CD8-positive, alpha-beta memory T cell (primary cell): ENCODE data around the gene PSORS1C2. TPM values are rescaled to one million over a fixed set of nuclear protein-coding genes. Genes with fewer than 3 reads are reported as not detected.

ENCODE experiments used
- CTCF ChIA-PET: fragments of 350-600 bp; sonication (Branson Sonifier 250); formaldehyde crosslinking; loops from one replicate; lab custom pipeline; 2021; ENCODE audit warnings: antibody characterized with exemption; lab: Charles Lee
- POLR2A ChIA-PET: fragments of 350-600 bp; sonication (Branson Sonifier 250); formaldehyde crosslinking; loops from one replicate; lab custom pipeline; 2021; ENCODE audit warnings: antibody characterized with exemption; lab: Charles Lee
- DNase-seq, 5 donors: peaks; one replicate each; pipeline versions ENCODE4 v3.0.0 to v3.0.0-alpha.2; 2020 to 2022; ENCODE audit warnings: mixed read lengths in 1 of 5
- H3K27ac ChIP-seq: one replicate; pipeline ENCODE4 v1.7.0; 2013; ENCODE audit warnings: low read depth, mild to moderate bottlenecking, low read length, moderate library complexity
- H3K27me3 ChIP-seq: 2 replicates; pipeline ENCODE4 v1.7.0; 2013; ENCODE audit warnings: low read length, mild to moderate bottlenecking; ENCODE audit not compliant: insufficient read depth, poor library complexity, severe bottlenecking
- H3K36me3 ChIP-seq: 2 replicates; pipeline ENCODE4 v1.7.0; 2013; ENCODE audit warnings: mild to moderate bottlenecking, low read length, moderate library complexity; ENCODE audit not compliant: insufficient read depth
- H3K4me1 ChIP-seq: 2 replicates; pipeline ENCODE4 v1.7.0; 2013; ENCODE audit warnings: mild to moderate bottlenecking, low read length, moderate library complexity; ENCODE audit not compliant: insufficient read depth
- H3K4me3 ChIP-seq: 2 replicates; pipeline ENCODE4 v1.7.0; 2013; ENCODE audit warnings: mild to moderate bottlenecking, low read length
- H3K9me3 ChIP-seq: 2 replicates; pipeline ENCODE4 v1.7.0; 2013; ENCODE audit warnings: mild to moderate bottlenecking, low read length
- H3K27ac Mint-ChIP-seq, 8 donors: one replicate each; pipeline ENCODE4 v1.8.0; 2020 to 2021; ENCODE audit warnings: mixed read lengths in 8 of 8, mild to moderate bottlenecking in 6 of 8, inconsistent platforms in 3 of 8, moderate library complexity in 3 of 8
- H3K27me3 Mint-ChIP-seq, 2 donors: one replicate each; pipeline ENCODE4 v1.8.0; 2020 to 2021; ENCODE audit warnings: mixed read lengths in 2 of 2, mild to moderate bottlenecking in 1 of 2, moderate library complexity in 1 of 2
- H3K36me3 Mint-ChIP-seq, 3 donors: one replicate each; pipeline ENCODE4 v1.8.0; 2020 to 2021; ENCODE audit warnings: mixed read lengths in 3 of 3, inconsistent platforms in 1 of 3, mild to moderate bottlenecking in 1 of 3
- H3K4me1 Mint-ChIP-seq, 3 donors: one replicate each; pipeline ENCODE4 v1.8.0; 2020 to 2021; ENCODE audit warnings: mixed read lengths in 3 of 3, inconsistent platforms in 1 of 3, mild to moderate bottlenecking in 1 of 3
- H3K4me3 Mint-ChIP-seq, 7 donors: one replicate each; pipeline ENCODE4 v1.8.0; 2020 to 2021; ENCODE audit warnings: mixed read lengths in 7 of 7, mild to moderate bottlenecking in 6 of 7, moderate library complexity in 4 of 7, inconsistent platforms in 2 of 7
- H3K9me3 Mint-ChIP-seq, 5 donors: one replicate each; pipeline ENCODE4 v1.8.0; 2020 to 2022; ENCODE audit warnings: mixed read lengths in 5 of 5, mild to moderate bottlenecking in 3 of 5, moderate library complexity in 2 of 5, inconsistent platforms in 1 of 5
- polyA plus RNA-seq: library from polyadenylated mRNA; unstranded; fragments of 300-500 nt; fragmentation: Illumina TruSeq; gene quantifications from one replicate; pipeline ENCODE4 v1.2.3, GENCODE V29; 2021
- total RNA-seq, 2 experiments: library from RNA; stranded (reverse); gene quantifications; one replicate each; pipeline ENCODE4 v1.2.3, GENCODE V29; 2021

Gene PSORS1C2
- total and polyA plus RNA-seq, 3 experiments from 2014 or later, result not detected

- Mint-ChIP-seq H3K4me3 (no peak overlapping the region), H3K27ac (no peak overlapping the region), H3K27me3 (peaks cover 5 to 7% of the 10 kb centered on the region in 2 donors), H3K36me3 (no peaks in the 10 kb centered on the region), H3K4me1 (peaks cover 6 to 7% (median 6%) of the 10 kb centered on the region in 3 donors), H3K9me3 (no peaks in the 10 kb centered on the region)
- H3K4me1 ChIP-seq, result no peaks in the 10 kb centered on the region
- no peaks in the 10 kb centered on the region for H3K9me3 ChIP-seq
- CTCF ChIA-PET, result interaction anchor here (2.3 to 13.1 kb wide), 2 partner anchors 62 to 237 kb away, joined by 5 to 80 read pairs; no protein-coding TSS in a partner anchor
- H3K4me3 ChIP-seq, result no peak overlapping the region
- no peak for DNase-seq
- peaks cover 4% of the 10 kb centered on the region for H3K27me3 ChIP-seq
- POLR2A ChIA-PET, result interaction anchor here (0.7 kb wide), 1 partner anchor 28 kb away, joined by 3 read pairs; no protein-coding TSS in a partner anchor
- H3K36me3 ChIP-seq, result no peaks in the 10 kb centered on the region
- no peak overlapping the region for H3K27ac ChIP-seq
Measured at GRCh38 chr6:31130751-31131150, 8.1 kb downstream of the PSORS1C2 start.

GRCh38 chr6:31129130-31129529 lies 9.7 kb downstream of the PSORS1C2 start:
- no peaks in the 10 kb centered on the region for H3K36me3 Mint-ChIP-seq
- Histone ChIP-seq H3K27ac (no peak overlapping the region), H3K27me3 (peaks cover 4% of the 10 kb centered on the region), H3K4me1 (no peaks in the 10 kb centered on the region), H3K36me3 (no peaks in the 10 kb centered on the region), H3K4me3 (no peak overlapping the region), H3K9me3 (no peaks in the 10 kb centered on the region)
- no peak overlapping the region for H3K27ac Mint-ChIP-seq
- no peak overlapping the region for H3K4me3 Mint-ChIP-seq
- peaks cover 6 to 7% (median 6%) of the 10 kb centered on the region in 3 donors for H3K4me1 Mint-ChIP-seq
- CTCF ChIA-PET, result interaction anchor here (0.9 to 2.3 kb wide), 9 partner anchors 9 to 216 kb away, joined by 3 to 10 read pairs (median 4); partner anchors contain the start of genes PSORS1C1, PSORS1C2 and VARS2
- no peak for DNase-seq
- POLR2A ChIA-PET, result no interaction called here
- H3K9me3 Mint-ChIP-seq, result no peaks in the 10 kb centered on the region
- H3K27me3 Mint-ChIP-seq, result peaks cover 5 to 7% of the 10 kb centered on the region in 2 donors

GRCh38 chr6:31128093-31128676 lies 10.7 kb downstream of the PSORS1C2 start:
- no peaks in the 10 kb centered on the region for H3K9me3 Mint-ChIP-seq
- H3K4me3 Mint-ChIP-seq, result no peak overlapping the region
- H3K27me3 Mint-ChIP-seq, result peaks cover 5 to 9% of the 10 kb centered on the region in 2 donors
- no peak overlapping the region for H3K27ac ChIP-seq
- no peaks in the 10 kb centered on the region for H3K36me3 Mint-ChIP-seq
- peaks cover 4% of the 10 kb centered on the region for H3K27me3 ChIP-seq
- no peak overlapping the region for H3K4me3 ChIP-seq
- H3K4me1 ChIP-seq, result no peaks in the 10 kb centered on the region
- DNase-seq, result peak; percentile 42 to 79 (median 62)
- POLR2A ChIA-PET, result no interaction called here
- H3K27ac Mint-ChIP-seq, result peak overlapping the region in 3 of 8 donors; percentile 35 to 80 (median 48)
- H3K4me1 Mint-ChIP-seq, result peaks cover 6 to 7% (median 6%) of the 10 kb centered on the region in 3 donors
- no peaks in the 10 kb centered on the region for H3K9me3 ChIP-seq
- H3K36me3 ChIP-seq, result no peaks in the 10 kb centered on the region
- CTCF ChIA-PET, result interaction anchor here (0.8 to 2.1 kb wide), 10 partner anchors 9 to 215 kb away, joined by 3 to 10 read pairs (median 4); partner anchors contain the start of genes C6orf15, PSORS1C1, PSORS1C2 and VARS2

DNA sequence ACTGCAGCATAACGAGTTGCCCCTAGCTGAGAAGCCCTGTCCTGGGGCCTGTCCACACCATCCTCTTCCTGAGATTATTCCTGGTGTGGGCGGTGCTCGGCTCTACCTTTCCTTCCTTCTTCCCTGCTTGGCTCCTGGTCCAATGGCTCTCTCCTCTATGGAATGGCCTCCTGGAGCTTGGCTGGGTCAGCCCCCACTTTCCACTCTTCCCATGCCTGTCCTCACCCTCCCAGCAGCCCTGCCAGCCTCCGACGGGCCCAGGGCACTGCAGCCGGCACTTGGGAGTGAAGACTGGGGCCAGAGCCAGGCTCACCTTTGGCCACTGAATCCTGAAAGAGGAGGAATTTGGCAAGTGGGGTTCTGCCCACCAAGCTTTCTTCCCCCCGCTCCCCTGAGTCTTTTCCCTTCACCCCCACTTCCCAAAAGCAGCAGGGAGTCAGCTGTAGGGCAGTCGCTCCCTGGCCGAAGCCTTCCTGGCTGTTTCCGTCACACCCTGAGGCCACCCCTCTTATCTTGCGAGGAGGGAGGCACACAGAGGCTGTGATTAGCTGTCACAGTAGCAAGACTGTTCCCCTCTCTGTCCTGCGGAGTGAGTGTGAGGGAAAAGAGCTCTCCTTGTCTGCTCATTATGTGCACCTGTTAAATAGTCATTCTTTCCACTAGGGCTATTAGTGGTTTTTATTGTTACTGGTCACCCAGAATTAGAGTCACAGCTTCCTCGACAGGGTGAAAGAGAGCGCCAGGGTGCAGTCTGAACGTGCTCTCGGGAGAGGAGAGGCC lies 12.3 kb downstream of the PSORS1C2 start:
- H3K4me1 ChIP-seq, result no peaks in the 10 kb centered on the region
- no peaks in the 10 kb centered on the region for H3K9me3 Mint-ChIP-seq
- peaks cover under 1% of the 10 kb centered on the region for H3K27me3 ChIP-seq
- peaks cover 6 to 7% (median 6%) of the 10 kb centered on the region in 3 donors for H3K4me1 Mint-ChIP-seq
- H3K27ac Mint-ChIP-seq, result no peak overlapping the region
- no peak overlapping the region for H3K4me3 ChIP-seq
- no peaks in the 10 kb centered on the region for H3K36me3 Mint-ChIP-seq
- no peaks in the 10 kb centered on the region for H3K36me3 ChIP-seq
- no peak overlapping the region for H3K27ac ChIP-seq
- ChIA-PET CTCF (interaction anchor here (0.9 to 2.5 kb wide), 11 partner anchors 10 to 336 kb away, joined by 3 to 9 read pairs (median 3); partner anchors contain the start of gene C6orf15), POLR2A (interaction anchor here (0.6 kb wide), 1 partner anchor 364 kb away, joined by 5 read pairs; no protein-coding TSS in a partner anchor)
- H3K27me3 Mint-ChIP-seq, result peaks cover 5 to 9% of the 10 kb centered on the region in 2 donors
- H3K9me3 ChIP-seq, result no peaks in the 10 kb centered on the region
- H3K4me3 Mint-ChIP-seq, result no peak overlapping the region
- no peak for DNase-seq

DNA sequence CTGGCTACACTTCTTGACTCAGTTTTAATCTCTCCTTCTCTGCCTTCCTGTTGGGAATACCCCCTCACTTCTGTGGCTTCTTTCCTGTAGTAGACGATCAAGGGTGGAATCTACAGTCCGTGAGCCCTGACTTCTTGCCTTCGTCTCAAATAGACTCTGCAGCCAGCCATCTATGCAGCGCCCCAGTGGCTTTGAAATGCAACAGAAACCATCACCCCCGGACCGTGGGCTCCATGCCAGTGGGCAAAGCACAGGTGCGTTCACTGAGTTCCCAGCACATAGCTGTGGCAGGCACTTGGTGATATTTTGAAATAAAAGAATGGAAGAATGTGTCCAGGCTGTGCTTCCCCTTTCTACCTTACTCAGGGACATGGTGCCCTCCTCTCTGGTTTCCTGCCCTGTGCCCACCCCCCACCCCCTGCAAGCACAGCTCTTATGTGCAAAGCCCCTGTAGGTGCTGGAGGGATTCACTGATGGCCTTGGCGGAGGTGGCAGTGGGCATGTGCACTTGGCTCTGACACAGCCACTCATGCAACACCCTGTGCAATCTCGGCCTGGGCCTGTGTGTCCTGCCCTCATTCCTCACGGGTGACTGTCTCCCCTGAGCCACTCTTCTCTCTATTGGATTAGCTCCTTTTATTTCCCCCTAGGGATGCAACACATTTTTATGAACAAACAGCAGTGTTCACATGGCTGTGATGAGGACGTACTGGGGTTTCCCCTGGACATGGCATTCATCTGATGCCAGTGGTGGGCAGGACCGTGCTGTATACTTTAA lies 13.1 kb downstream of the PSORS1C2 start:
- H3K27me3 Mint-ChIP-seq, result peaks cover 5 to 7% of the 10 kb centered on the region in 2 donors

GRCh38 chr6:31125162-31125561 lies 13.7 kb downstream of the PSORS1C2 start:
- no peaks in the 10 kb centered on the region for H3K36me3 ChIP-seq
- POLR2A ChIA-PET, result no interaction called here
- Mint-ChIP-seq H3K4me3 (no peak overlapping the region), H3K36me3 (no peaks in the 10 kb centered on the region), H3K9me3 (no peaks in the 10 kb centered on the region), H3K4me1 (peaks cover 6 to 7% (median 6%) of the 10 kb centered on the region in 3 donors), H3K27ac (no peak overlapping the region), H3K27me3 (peaks cover 5 to 8% of the 10 kb centered on the region in 2 donors)
- H3K4me1 ChIP-seq, result no peaks in the 10 kb centered on the region
- CTCF ChIA-PET, result interaction anchor here (0.8 to 2.5 kb wide), 2 partner anchors 9 to 46 kb away, joined by 3 to 9 read pairs; no protein-coding TSS in a partner anchor
- DNase-seq, result no peak
- no peaks in the 10 kb centered on the region for H3K9me3 ChIP-seq
- no peaks in the 10 kb centered on the region for H3K27me3 ChIP-seq
- H3K4me3 ChIP-seq, result no peak overlapping the region
- no peak overlapping the region for H3K27ac ChIP-seq

More for the DNA sequence above, 13.1 kb downstream of the PSORS1C2 start:
- Mint-ChIP-seq H3K36me3 (no peaks in the 10 kb centered on the region), H3K4me3 (no peak overlapping the region), H3K4me1 (peaks cover 6 to 7% (median 6%) of the 10 kb centered on the region in 3 donors), H3K27ac (no peak overlapping the region), H3K9me3 (no peaks in the 10 kb centered on the region)
- POLR2A ChIA-PET, result interaction anchor here (0.6 kb wide), 1 partner anchor 363 kb away, joined by 5 read pairs; no protein-coding TSS in a partner anchor
- no peaks in the 10 kb centered on the region for H3K27me3 ChIP-seq
- no peak overlapping the region for H3K4me3 ChIP-seq
- no peaks in the 10 kb centered on the region for H3K4me1 ChIP-seq
- no peaks in the 10 kb centered on the region for H3K9me3 ChIP-seq
- CTCF ChIA-PET, result interaction anchor here (0.8 to 2.5 kb wide), 5 partner anchors 9 to 241 kb away, joined by 3 to 9 read pairs (median 3); no protein-coding TSS in a partner anchor
- DNase-seq, result no peak
- H3K27ac ChIP-seq, result no peak overlapping the region
- H3K36me3 ChIP-seq, result no peaks in the 10 kb centered on the region
